ENCODE data around the gene CIAO2A. TPM values are rescaled to one million over a fixed set of nuclear protein-coding genes. Genes with fewer than 3 reads are reported as not detected.

The CIAO2A gene
- total RNA-seq, 1 experiment from 2014 or later, result 89.8 TPM

GRCh38 chr15:64037116-64037515 lies 56.5 kb downstream of the CIAO2A start:
- no peak for TF ChIP-seq CTCF (IDR thresholded peaks at IDR 0.05)
- no peak for TF ChIP-seq SIN3A (IDR thresholded peaks at IDR 0.05; ENCODE audit: borderline replicate concordance, insufficient read depth, low read depth, low read length)
- TF ChIP-seq POLR2AphosphoS5 (IDR thresholded peaks at IDR 0.05; ENCODE audit: low read depth, low read length), result no peak
- TF ChIP-seq REST (IDR thresholded peaks at IDR 0.05; ENCODE audit: insufficient read depth in 1 of 2, low read depth in 2 of 2, low read length in 1 of 2), result no peak
- TF ChIP-seq TCF7L2 (IDR thresholded peaks at IDR 0.05; ENCODE audit: low read depth, low read length), result no peak
- DNase-seq (ENCODE audit: low read depth, low spot score) (no peak), ATAC-seq (no peak)
- no peaks in the 10 kb centered on the region for H3K36me3 ChIP-seq (ENCODE audit: control insufficient read depth, insufficient read depth, low read length)
- intact Hi-C loops (cut with micrococcal nuclease; ENCODE audit: unreplicated experiment) (no loop called here), in situ Hi-C loops (cut with HindIII; ENCODE audit: low pct_unique_long_range_greater_than_20kb, low sequenced_read_pairs) (no loop called here)
- ChIA-PET POLR2A (no interaction called here), CTCF (no interaction called here)
- no peaks in the 10 kb centered on the region for H3K4me1 ChIP-seq (ENCODE audit: control insufficient read depth, insufficient read depth, low read length)
- no peak overlapping the region for H3K27ac ChIP-seq (ENCODE audit: low read length)
- no TSS peak for BruUV-seq (replicated peaks)
- H3K27me3 ChIP-seq (ENCODE audit: control insufficient read depth, insufficient read depth, low read length), result no peaks in the 10 kb centered on the region
- H3K9me3 ChIP-seq (ENCODE audit: control insufficient read depth, insufficient read depth, low read depth, low read length), result no peaks in the 10 kb centered on the region
- H3K4me3 ChIP-seq (ENCODE audit: low read depth in 2 of 2, low read length in 2 of 2), result no peak overlapping the region

GRCh38 chr15:64035525-64035924 lies 58.1 kb downstream of the CIAO2A start:
- Histone ChIP-seq H3K27me3 (ENCODE audit: control insufficient read depth, insufficient read depth, low read length) (no peaks in the 10 kb centered on the region), H3K36me3 (ENCODE audit: control insufficient read depth, insufficient read depth, low read length) (no peaks in the 10 kb centered on the region), H3K4me1 (ENCODE audit: control insufficient read depth, insufficient read depth, low read length) (no peaks in the 10 kb centered on the region), H3K27ac (ENCODE audit: low read length) (no peak overlapping the region), H3K9me3 (ENCODE audit: control insufficient read depth, insufficient read depth, low read depth, low read length) (no peaks in the 10 kb centered on the region), H3K4me3 (ENCODE audit: low read depth in 2 of 2, low read length in 2 of 2) (no peak overlapping the region)
- ChIA-PET POLR2A (interaction anchor here (0.6 kb wide), 1 partner anchor 284 kb away, joined by 4 read pairs; no protein-coding TSS in a partner anchor), CTCF (no interaction called here)
- intact Hi-C loops (cut with micrococcal nuclease; ENCODE audit: unreplicated experiment), result no loop called here
- BruUV-seq (replicated peaks), result no TSS peak
- in situ Hi-C loops (cut with HindIII; ENCODE audit: low pct_unique_long_range_greater_than_20kb, low sequenced_read_pairs), result no loop called here
- TF ChIP-seq REST (IDR thresholded peaks at IDR 0.05; ENCODE audit: insufficient read depth in 1 of 2, low read depth in 2 of 2, low read length in 1 of 2), result no peak
- no peak for TF ChIP-seq POLR2AphosphoS5 (IDR thresholded peaks at IDR 0.05; ENCODE audit: low read depth, low read length)
- no peak for TF ChIP-seq CTCF (IDR thresholded peaks at IDR 0.05)
- no peak for TF ChIP-seq SIN3A (IDR thresholded peaks at IDR 0.05; ENCODE audit: borderline replicate concordance, insufficient read depth, low read depth, low read length)
- TF ChIP-seq TCF7L2 (IDR thresholded peaks at IDR 0.05; ENCODE audit: low read depth, low read length), result no peak
- ATAC-seq (no peak), DNase-seq (ENCODE audit: low read depth, low spot score) (no peak)
